CD4-positive, alpha-beta T cell treated with Interferon alpha-2 for 1 hour (primary cell): ENCODE measurements around the gene AGPAT3.

Source experiments
- DNase-seq, 2 donors: peaks; one replicate each; pipeline ENCODE4 v3.0.0-alpha.2; 2020 to 2022

AGPAT3 gene

DNA sequence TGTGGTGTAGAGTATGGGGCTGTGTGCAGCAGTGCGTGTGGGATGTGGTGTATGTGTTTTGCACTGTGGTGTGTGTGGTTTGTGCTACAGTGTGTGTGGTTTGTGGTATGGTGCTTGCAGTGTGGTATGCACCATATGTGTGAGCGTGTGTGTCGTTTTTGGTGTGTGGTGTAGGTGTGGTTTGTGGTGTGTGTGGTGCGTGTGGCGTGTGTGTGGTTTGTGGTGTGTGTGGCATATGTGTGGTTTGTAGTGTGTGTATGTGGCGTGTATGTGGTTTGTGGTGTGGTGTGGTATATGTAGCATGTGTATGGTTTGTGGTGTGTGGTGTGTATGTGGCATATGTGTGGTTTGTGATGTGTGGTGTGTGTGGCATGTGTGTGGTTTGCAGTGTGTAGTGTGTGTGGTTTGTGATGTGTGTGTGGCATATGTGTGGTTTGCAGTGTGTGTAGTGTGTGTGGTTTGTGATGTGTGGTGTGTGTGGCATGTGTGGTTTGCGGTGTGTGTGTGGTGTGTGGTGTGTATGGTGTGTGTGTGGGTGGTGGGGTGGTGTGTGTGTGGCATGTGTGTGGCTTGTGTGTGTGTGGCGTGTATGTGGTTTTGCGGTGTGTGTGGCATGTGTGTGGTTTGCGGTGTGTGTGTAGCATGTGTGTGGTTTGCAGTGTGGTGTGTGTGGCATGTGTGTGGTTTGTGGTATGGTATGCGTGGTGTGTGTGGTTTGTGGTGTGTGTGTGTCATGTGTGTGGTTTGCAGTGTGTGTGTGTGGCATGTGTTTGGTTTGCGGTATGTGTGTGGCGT, 93.5 kb downstream of the AGPAT3 start:
- peak; percentile 5 to 44 for DNase-seq

DNA sequence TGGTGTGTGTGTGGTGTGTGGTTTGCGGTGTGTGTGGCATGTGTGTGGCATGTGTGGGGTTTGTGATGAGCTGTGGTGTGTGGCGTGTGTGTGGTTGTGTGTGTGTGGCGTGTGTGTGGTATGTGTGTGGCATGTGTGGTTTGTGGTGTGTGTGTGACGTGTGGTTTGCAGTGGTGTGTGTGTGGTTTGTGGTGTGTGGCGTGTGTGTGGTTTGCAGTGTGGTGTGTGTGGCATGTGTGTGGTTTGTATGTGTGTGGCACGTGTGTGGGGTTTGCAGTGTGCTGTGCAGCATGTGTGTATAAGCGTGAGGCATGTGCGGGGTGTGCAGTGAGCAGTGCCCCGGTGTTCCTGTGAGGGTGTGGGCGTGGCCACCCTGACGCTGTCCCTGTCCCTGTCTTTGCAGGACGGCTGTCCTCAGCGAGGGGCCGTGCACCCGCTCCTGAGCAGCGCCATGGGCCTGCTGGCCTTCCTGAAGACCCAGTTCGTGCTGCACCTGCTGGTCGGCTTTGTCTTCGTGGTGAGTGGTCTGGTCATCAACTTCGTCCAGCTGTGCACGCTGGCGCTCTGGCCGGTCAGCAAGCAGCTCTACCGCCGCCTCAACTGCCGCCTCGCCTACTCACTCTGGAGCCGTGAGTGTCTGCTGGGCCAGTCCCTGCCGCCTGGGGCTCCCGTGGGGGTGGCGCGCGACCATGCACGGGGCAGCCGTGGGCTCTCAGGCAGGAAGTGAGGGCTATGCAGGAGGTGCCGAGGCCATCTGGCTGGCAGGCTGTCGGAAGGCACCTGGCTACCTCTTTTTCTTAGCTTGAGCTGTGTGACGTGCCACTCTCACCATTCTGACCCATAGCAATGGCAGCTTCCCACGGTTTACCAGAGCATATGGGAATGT, 94.5 kb downstream of the AGPAT3 start:
- DNase-seq = no peak

DNA sequence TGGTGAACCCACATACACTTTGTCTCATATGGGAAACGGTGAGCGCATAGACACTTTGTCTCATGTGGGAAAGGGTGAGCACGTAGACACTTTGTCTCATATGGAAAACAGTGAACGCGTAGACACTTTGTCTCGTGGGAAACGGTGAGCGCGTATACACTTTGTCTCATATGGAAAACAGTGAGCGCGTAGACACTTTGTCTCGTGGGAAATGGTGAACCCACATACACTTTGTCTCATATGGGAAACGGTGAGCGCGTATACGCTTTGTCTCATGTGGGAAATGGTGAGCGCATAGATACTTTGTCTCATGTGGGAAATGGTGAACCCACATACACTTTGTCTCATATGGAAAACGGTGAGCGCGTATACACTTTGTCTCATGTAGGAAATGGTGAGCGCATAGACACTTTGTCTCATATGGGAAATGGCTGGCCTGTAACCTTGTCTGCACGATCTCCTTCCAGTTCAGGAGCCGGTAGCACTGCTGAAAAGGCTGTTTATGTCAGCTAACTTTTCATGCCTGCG, 96.4 kb downstream of the AGPAT3 start:
- DNase-seq = no peak

DNA sequence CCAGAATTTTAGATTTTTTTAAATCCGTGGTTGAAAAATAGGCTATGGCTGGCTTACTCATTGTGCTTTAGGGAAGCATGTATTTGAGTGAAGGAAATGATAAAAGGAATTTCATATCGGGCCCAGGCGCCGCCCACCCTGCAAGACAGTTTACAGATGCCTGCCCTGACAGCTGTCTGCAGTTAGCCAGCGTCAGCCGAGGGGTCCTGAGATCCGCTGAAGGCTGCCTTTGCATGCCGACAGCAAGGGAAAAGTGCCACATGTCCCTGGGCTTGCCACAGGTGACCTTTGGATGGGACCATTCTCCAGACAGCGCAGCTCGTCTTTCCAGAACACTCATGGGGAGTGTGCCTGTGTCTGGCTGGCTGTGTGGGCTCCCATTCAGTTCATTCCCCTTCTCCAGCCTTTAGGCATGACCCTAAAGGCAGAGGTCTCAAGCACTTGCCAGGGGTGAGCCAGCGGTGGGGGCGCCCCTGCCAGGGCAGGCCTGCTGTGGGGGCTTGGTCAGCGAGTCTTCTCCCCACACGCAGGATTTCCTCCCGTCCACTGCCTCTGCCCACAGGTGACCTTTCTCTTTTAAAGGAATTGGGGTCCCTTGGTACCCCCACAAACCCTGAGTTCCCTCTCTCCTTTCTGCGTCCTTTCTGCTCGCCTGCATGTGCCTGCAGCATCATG, 101.0 kb downstream of the AGPAT3 start:
- DNase-seq = no peak

DNA sequence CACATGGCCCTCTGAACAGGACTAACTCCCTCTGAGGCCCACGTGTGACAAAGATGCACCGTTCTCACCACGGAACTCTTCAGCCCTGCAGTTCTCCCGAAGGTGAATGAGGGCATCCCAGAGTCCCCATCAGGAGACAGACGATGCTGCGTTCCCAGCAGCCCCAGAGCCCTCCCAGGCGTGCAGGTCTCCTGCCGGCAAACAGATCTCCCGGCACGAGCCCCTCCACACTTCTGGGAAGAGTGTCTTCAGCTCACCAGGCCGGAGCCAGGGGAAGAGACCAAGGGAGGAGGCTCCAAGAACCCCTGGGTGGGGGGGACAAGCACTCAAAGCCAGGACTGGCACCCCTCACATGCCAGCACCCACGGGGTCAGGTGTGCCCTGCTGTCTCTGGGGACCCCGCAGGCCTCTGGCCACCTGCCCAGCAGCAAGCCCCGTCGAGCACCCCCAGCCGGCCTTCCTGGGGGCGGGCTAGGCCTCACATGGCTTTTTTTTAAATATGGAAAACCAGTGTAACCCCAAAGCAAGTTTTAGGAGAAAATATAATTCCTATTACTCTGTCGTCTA, 102.0 kb downstream of the AGPAT3 start:
- DNase-seq = no peak

DNA sequence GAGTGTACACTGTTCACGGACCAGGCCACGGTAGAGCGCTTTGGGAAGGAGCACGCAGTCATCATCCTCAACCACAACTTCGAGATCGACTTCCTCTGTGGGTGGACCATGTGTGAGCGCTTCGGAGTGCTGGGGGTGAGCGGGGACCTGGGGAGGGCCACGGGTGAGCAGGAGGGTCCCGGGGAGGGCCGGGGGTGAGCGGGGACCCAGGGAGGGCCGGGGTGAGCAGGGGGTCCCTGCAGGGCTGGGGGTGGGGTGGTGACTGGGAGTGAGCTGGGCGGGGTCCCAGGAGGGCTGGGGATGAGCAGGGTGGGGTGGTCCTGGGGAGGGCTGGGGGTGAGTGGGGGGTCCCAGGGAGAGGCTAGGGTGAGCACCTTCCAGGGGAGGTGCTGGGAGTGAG, 103.0 kb downstream of the AGPAT3 start:
- DNase-seq = no peak

DNA sequence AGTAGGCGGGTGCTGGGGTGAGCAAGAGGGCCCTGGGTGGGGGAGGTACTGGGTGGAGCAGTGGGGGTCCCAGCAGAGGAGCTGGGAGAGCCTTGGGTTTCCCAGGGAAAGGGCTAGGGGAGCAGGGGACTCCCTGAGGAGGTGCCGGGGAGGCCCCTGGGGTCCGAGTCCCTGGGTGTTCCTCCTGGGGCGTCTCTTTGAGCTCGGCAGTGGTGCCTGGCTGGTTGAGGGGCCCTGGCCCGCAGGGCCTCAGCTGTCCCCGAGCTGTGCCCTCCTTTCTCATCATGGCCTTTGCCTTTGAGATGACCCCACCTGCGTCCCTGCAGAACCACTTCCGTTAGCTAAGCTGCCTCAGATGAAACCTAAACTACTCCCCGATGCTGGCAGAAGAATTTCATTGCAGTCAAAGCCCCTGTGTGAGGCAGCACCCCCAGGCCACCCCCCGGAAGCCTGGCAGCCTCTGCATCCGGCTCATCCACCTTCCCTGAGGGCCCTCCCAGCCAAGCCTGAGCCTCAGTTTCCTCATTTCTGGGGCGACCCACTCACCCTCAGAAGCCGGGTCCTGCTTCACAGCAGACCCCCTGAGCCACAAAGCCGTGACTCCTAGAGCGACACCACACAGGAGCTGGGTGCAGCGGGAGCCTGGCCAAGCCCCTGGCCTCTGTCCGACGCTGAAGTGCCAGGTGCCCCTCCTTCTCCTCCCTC, 103.5 kb downstream of the AGPAT3 start:
- DNase-seq = no peak

DNA sequence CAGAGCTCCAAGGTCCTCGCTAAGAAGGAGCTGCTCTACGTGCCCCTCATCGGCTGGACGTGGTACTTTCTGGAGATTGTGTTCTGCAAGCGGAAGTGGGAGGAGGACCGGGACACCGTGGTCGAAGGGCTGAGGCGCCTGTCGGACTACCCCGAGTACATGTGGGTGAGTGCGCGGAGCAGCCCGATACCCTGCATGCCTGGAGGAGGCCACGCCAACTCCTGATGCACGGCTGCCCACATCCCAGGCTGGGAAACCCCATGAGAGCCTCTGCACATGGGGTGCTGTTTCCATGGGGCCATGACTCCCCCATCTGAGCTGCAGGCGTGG, 104.1 kb downstream of the AGPAT3 start:
- DNase-seq = no peak

DNA sequence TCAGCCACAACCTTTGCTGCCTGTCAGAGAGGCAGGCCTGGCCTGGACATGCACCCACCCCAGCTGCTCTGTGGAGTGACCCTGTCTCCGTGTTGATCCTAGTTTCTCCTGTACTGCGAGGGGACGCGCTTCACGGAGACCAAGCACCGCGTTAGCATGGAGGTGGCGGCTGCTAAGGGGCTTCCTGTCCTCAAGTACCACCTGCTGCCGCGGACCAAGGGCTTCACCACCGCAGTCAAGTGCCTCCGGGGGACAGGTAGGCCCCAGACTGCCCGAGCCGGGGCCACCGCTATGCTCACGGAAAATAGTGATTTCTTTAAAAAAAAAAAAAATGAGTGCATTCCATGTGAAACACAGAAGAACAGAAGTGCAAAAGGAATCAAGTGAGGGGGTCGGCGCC, 105.5 kb downstream of the AGPAT3 start:
- no peak for DNase-seq

DNA sequence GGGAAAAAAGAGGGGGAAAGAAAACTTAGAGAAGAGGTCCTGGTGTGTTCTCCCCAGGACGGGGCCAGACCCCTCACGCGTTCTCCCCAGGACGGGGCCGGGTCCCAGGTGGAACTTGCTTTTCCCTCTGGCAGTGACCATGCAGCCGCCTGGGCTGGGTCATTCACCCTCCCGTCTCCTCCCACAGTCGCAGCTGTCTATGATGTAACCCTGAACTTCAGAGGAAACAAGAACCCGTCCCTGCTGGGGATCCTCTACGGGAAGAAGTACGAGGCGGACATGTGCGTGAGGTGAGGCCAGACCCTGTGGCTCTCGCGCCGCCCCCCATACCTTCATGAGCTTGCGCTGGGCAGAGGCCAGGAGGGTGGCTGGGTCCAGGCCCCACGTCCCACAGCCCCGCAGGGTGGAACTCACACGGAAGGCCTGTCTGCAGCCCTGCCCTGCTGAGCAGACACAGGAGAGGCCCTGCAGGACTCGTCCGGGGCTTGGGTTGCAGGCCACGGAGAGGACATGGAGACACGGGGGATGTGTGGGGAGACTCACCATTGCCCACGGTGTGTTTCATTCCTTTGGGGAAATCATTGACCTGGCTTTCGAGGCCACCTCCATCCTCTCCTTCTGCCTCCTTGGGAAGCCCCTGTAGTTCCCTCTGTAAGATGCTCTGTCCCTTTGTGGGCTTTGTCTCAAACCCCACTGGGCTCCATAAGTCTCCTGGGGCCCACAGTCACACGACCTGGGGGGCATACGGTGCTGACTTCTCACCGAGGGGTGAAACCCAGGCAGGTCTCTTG, 106.4 kb downstream of the AGPAT3 start:
- no peak for DNase-seq

DNA sequence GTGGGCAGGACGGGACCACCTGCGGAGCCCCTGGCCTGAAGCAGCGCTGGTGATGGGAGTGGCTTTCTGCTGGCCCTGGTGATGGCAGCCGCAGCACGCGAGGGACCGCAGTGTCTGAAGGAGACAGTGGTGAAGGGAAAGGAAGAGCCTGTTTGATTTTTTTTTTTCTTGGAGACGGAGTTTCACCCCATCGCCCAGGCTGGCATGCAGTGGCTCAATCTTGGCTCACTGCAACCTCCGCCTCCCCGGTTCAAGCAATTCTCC, 106.9 kb downstream of the AGPAT3 start:
- no peak for DNase-seq

DNA sequence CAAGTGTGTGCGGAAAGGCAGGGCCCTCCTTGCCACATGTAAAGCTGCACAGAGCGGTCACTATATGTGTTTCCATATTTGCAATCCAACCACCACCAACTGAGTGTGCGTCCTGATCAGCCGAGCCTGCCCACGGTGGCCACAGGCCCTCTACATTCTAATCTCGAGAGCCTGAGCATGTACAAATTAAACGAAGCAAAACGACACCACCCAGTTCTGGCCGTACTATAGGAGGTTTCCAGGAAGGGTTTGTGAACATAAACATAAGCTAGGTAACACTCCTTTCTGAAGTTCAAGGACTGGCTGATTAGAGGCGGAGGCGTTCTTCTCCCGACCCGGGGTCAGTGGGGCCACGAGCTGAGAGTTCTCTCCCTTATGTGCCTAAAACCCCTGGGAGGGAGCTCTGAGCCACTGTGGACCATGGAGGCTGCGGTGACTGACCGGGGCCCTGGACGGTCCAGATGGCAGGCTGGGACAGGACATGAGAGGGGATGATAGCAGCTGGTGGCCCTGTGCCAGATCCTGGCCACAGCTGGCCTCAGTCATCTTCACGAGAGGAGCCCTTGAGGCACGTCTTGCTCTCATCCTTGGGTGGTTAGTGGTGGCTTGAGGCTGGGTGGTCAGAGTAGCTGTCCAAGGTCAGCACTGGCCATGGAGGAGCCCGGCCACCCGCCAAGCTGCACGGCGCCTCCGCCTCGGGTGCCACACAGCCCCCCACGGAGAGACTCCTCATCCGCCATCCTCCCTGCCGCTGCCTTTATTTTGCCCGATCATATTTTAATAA, 108.0 kb downstream of the AGPAT3 start:
- no peak for DNase-seq

DNA sequence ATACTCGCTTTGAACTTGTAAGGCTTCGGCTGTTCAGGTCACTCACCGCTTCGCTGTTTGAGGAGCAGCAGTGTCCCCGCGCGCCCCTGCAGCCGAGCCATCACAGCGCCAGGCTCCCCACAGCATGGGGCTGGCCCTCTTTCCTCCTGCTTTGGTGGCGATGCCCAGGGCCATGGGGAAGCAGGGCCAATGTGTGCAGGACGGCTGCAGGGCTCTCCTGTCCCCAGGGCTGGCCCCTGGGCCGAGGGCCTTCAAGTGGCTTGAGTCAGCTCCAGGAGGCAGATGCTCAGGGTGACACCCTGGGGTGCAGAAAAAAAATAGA, 108.6 kb downstream of the AGPAT3 start:
- no peak for DNase-seq

DNA sequence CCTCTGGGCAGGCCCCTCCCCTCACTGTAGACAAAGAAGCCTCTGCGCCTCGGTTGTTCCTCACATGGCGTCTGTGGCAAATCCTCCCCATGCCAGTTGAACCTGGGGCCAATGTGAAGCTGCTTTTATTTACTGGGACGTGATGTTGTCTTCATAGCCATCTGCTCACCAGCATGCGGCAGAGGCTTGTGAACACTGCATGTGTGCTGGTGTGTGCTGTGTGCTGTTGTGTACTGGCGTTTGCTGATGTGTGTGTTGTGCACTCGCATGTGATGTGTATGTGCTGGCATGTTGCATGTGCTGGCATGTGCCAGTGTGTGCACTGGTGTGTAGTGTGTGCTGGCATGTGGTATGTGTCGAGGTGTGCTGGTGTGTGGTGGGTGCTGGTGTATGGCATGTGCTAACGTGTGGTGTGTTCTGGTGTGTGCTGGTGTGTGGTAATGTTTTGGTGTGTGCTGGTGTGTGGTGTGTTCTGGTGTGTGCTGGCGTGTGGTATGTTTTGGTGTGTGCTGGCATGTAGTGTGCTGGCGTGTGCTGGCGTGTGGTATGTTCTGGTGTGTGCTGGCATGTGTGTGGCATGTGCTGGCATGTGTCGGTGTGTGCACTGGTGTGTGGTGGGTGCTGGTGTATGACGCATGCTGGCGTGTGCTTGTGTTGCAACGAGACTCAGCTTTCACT, 109.9 kb downstream of the AGPAT3 start:
- DNase-seq = no peak

DNA sequence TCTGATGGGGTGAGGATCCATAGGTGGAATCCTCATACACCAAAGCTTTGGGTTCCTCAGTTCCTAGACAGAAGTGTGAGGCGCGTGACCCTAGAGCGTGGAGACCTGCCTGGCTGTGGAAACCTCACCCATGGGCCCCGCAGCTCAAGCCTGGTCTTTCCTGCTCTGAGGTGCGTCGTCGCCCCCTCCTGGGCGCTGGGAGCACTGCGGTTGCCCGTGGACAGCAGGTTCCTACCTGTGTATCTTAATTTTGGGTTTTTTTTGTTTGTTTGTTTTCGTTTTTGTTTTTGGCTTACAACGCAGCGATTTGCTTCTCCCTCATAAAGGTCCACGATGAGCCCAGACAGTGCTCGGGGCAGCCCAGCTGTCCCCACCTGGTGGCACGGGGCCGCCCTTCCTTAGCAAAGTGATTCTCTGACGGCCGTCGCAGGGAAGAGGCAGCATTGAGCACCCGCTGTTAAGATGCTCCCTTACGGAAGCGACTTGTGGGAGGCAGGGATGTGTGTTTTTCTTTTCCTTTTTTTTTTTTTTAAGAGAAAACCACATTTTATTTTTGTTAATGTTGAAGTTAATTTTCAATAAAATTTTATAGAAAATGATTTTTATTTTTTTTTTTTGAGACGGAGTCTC, 110.6 kb downstream of the AGPAT3 start:
- DNase-seq = peak; percentile 76 to 83

DNA sequence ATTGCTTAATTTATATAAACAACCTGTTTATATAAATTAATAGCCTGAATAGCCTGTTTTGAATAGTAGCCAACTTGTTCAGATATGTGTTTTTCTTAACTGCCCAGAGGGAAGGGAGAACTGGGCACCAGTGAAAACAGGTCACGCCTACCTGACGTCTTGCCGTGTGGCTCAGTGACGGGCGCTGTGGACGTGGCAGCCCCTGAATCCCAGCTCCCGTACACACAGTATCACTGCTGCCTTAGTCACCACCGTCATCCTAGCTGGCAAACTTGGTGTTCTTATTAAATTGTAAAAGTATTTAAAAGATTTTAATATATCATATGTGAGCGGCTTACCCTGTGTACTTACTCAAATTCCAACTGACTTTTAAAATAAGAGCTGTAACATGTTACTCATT, 111.6 kb downstream of the AGPAT3 start:
- DNase-seq = no peak

DNA sequence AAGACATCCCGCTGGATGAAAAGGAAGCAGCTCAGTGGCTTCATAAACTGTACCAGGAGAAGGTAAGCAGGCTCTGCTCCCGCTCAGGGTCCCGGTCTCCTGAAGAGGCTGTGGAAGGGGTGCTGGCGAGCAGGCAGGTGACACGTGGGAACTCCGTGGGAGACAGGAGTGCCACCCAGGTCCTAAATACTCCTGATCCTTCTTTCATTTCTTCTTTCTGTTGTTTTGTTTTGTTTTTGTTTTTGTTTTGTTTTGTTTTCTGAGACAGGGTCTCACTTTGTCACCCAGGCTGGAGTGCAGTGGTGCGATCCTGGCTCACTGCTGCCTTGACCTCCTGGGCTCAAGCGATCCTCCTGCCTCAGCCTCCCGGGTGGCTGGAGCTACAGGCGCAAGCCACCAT, 113.0 kb downstream of the AGPAT3 start:
- DNase-seq = no peak

DNA sequence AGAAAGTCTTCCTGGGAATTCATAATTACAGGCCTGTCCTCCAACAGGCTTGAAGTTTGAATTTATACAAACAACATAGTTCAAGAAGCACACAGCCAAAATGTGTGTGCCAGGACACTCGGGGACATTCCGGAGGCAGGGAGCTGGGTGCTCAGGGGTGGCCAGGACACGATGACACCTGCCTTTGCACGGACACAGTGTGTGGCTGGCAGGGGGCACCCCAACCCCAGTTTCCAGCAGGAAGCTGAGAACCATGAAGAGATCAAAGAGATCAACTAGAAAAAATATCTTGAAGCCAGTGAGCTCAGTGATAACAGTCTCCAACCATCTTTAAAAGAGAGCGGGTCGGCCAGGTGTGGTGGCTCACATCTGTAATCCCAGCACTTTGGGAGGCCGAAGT, 114.6 kb downstream of the AGPAT3 start:
- no peak for DNase-seq

DNA sequence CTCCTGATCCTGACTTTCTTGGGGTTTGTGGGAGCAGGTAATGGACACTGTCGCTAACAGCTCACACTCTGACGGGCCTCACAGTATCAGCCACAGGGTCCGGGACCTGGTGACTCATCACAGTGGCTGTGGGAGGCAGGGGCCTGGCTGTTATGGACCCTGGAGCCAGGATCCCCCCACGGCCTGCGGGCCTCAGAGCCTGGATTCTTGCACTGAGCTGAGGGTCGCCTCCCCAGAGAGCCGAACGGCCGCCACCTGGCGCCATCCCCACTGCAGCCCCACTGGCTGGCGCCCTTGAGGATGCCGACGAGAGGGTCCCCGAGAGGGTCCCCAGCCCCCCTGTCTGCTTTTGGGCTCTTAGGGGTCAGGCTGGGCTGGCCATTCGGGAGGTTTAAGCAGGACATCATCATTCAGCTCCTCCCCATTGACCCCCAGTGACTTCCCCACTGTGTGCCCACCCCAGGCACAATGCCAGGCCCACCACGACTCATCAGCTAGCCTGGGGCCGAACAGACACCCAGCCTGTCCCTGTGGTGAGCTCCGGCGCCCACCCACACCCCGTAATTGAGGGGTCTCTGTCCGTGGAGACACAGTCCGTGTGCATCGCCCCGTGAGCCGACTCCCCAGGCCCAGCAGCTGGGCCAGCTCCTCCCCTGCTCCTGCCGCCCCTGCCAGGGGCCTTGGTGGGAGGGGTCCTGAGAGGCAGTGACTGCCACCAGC, 116.3 kb downstream of the AGPAT3 start:
- no peak for DNase-seq

DNA sequence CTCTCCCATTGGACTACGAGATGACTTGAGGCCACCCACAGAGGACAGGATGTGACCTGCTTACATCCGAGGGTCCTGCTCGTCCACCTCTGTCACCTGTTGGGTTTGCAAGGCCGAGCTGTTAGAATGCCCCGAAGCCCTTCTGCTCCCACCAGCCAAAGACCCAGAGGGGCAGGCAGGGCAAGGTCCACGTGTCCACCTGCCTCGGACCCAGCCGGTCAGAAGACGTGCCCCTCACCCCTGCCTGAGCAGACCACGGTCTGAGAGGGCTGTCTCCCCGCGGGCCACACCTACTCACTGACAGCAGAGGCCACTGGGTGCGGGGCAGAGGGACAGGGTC, 116.8 kb downstream of the AGPAT3 start:
- DNase-seq = no peak
